Limb (tissue), 2 donors: ENCODE data around the gene ABCA9.
"Not testable (repeated sequence)": the region's sequence is repeated elsewhere in the genome, so short reads cannot be mapped to it uniquely, and the experiment has no call there.

Experiments
- DNase-seq, 2 donors: peaks; one replicate each; pipeline ENCODE4 v3.0.0-alpha.2; 2016; ENCODE audit errors: extremely low spot score in 2 of 2

Gene ABCA9

GRCh38 chr17:68954146-68954896 is 106.4 kb downstream of the ABCA9 start:
- no peak for DNase-seq

DNA sequence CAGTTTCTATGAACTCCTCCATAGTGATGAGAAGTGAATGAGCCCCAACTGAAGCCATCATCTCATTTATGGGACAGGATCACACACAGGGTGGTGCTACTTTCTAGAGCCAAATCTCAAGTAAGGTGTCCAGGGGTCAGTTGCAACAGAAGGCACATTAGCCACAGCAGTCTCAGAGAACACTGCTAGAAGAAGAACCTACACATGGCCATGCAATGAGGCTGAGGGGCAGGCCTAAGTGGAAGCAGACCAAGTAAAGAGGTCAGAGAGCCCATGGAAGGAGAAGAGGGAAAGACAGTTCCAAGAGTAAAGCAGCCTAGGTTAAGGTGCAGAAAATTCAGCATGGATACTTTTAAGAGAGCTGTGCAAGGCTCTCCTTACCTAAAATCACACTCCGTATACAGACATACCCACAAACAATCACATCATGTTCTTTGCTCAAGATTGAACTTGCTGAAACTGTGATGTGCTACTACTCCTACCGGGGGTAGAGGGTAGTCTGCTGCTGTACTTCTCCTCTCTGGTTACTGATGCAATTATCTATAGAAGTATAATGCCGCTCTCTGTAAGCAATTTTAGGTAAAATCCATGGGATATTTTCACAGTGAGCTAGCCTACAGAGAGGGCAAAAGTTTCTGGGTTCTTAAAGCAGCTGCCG is 107.3 kb downstream of the ABCA9 start:
- DNase-seq: no peak

DNA sequence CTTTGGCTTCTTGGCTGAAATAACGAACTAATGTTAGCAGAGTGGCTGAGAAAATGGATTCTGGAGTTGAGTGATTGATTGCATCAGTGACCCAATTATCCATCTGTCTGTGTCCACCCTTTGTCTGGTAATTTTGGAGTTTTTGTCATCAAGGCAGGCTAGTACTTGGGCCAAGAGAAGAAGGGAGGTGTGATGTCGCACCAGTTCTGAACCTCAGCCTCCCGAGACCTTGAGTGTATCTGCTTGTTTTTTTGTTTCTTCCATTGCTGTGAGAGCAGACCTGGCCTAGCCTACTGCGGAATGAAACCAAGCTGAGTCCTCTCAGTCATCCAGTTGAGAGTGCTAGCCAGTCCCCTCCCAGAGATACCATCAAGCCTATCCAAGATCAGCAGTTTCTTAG is 110.0 kb downstream of the ABCA9 start:
- DNase-seq: no peak

- DNase-seq: not testable (repeated sequence)
These were observed 112.9 kb downstream of the ABCA9 start for GRCh38 chr17:68947868-68948267.

DNA sequence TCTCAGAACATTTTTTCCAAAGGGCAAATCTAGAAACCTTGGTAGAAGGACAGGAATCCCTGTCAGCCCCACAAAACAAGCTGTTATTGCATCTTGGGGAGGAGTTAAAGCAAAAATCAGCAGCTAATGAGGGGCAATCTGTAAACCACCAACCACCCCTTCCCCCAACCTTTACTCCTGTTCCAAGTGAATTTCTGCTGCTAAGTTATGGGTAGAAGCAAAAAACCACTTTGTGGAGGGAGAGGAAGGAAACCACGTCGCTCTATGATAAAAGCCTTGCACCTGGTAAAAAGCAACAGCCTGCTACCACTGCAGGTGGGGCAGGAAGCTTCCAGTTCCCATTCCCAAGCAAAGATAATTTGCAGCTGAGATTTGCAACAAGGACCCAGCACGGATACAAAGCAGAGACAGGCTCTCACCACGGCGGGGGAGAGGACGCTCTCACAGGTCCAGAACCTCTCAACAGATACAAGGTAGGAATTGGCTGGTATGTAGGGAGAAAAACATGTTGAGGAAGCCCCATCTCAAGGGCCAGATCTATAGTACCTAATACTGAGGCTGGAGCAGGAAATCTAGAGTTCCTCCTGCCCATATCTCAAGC is 116.2 kb downstream of the ABCA9 start:
- DNase-seq: no peak

GRCh38 chr17:68943812-68944182 is 116.9 kb downstream of the ABCA9 start:
- DNase-seq: not testable (repeated sequence)

DNA sequence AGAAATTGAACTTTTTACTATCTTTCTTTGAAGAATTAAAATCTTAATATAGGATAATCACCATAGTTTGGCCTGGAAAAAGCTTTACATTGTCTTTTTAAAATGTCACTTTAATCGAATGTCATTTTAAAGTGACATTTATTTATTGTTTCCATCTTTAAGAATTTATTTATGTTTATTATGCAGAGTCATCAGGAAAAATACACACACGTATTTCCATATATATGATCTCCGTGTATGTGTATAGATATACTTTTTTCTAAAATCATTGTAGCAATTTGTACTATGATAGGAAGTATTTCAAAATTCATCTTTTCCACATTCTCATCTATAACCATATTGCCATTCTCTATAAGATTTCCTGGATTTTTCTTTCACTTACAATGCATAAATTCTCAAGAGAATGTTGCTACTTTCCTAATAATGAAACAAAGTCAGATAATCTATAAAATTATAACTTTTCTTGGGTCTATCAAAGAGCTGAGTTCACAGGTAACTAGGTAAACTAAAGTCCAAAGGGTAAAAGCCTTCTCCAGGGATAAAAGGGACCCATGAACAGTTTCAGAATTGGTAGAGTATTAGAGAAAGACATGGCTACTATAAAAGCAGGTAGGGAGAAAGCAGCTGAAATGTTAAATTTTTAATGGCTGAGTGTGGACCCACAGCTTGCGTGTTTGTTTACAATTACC is 117.5 kb downstream of the ABCA9 start:
- DNase-seq: no peak

GRCh38 chr17:68942389-68942788 is 118.3 kb downstream of the ABCA9 start:
- no peak for DNase-seq

GRCh38 chr17:68941761-68942160 is 119.0 kb downstream of the ABCA9 start:
- DNase-seq: no peak

GRCh38 chr17:68939195-68939594 is 121.5 kb downstream of the ABCA9 start:
- DNase-seq: no peak

GRCh38 chr17:68937890-68938514 is 122.7 kb downstream of the ABCA9 start:
- no peak for DNase-seq

- DNase-seq: no peak
These were observed 133.2 kb downstream of the ABCA9 start for GRCh38 chr17:68927516-68927915.

- DNase-seq: no peak
These were observed 135.7 kb downstream of the ABCA9 start for GRCh38 chr17:68924793-68925720.
